HepG2 (cell line): ENCODE results near the gene KRTAP5-4. TPM values are rescaled to one million over a fixed set of nuclear protein-coding genes. Genes with fewer than 3 reads are reported as not detected.
A peak's percentile ranks its signal among the peaks of the same experiment; 100 is the strongest.

Experiments used
- CHD4 ChIP-seq: fragments of 200-600 bp; sonication (generic); IDR thresholded peaks from 2 replicates; pipeline ENCODE4 v1.7.0; 2017; ENCODE audit warnings: mild to moderate bottlenecking, low read length, borderline replicate concordance
- EED ChIP-seq: sonication (generic); formaldehyde crosslinking; IDR thresholded peaks from 2 replicates; pipeline ENCODE4 v1.5.0; 2020; ENCODE audit warnings: mild to moderate bottlenecking, missing genetic modification reagents
- ETV5 ChIP-seq: IDR thresholded peaks from 2 replicates; pipeline ENCODE4 v1.6.1; 2018; ENCODE audit warnings: missing biosample characterization, missing genetic modification reagents, inconsistent platforms, borderline replicate concordance
- ETV6 ChIP-seq: sonication (generic); formaldehyde crosslinking; conservative IDR thresholded peaks from 2 replicates; pipeline ENCODE4 v1.4.0; 2020; ENCODE audit warnings: missing genetic modification reagents
- FOXA1 ChIP-seq, 2 experiments: fragments of 450-650 bp in 1 of 2; sonication (generic) in 1 of 2; formaldehyde crosslinking in 1 of 2; IDR thresholded peaks; 2 replicates each; pipeline versions ENCODE4 v1.4.0 to v1.6.1; 2016 to 2020; ENCODE audit warnings: missing genetic modification reagents in 1 of 2
- IKZF4 ChIP-seq: sonication (generic); formaldehyde crosslinking; IDR thresholded peaks from 2 replicates; pipeline ENCODE4 v1.5.1; 2020; ENCODE audit warnings: borderline replicate concordance, mild to moderate bottlenecking, low read depth, missing genetic modification reagents; ENCODE audit errors: not compliant biosample characterization
- MAFF ChIP-seq: IDR thresholded peaks from 2 replicates; pipeline ENCODE4 v1.6.1; 2011; ENCODE audit warnings: low read depth, low read length, improper control_type of control experiment
- MED13 ChIP-seq: sonication (generic); formaldehyde crosslinking; IDR thresholded peaks from 2 replicates; pipeline ENCODE4 v1.5.0; 2020; ENCODE audit warnings: missing genetic modification reagents
- NONO ChIP-seq, 2 experiments: fragments of 450-650 bp in 1 of 2; sonication (generic) in 1 of 2; formaldehyde crosslinking in 1 of 2; IDR thresholded peaks in 1 of 2; conservative IDR thresholded peaks in 1 of 2; 2 replicates each; pipeline versions ENCODE4 v1.6.1 to v1.8.0; 2017 to 2022; ENCODE audit warnings: mild to moderate bottlenecking in 1 of 2, missing genetic modification reagents in 1 of 2, moderate library complexity in 1 of 2
- POLR2G ChIP-seq: fragments of 200-400 bp; formaldehyde crosslinking; IDR thresholded peaks from 2 replicates; pipeline ENCODE4 v1.6.1; 2018; ENCODE audit warnings: mild to moderate bottlenecking, low read depth, low read length, moderate library complexity
- SMAD3 ChIP-seq: sonication (generic); formaldehyde crosslinking; IDR thresholded peaks from 2 replicates; pipeline ENCODE4 v1.4.0; 2020; ENCODE audit warnings: missing genetic modification reagents
- TAF1 ChIP-seq: sonication (generic); formaldehyde crosslinking; IDR thresholded peaks from 2 replicates; pipeline ENCODE4 v1.4.0; 2020; ENCODE audit warnings: missing genetic modification reagents
- TAF15 ChIP-seq: fragments of 200-400 bp; formaldehyde crosslinking; IDR thresholded peaks from one replicate; pipeline ENCODE4 v1.6.1; 2018; ENCODE audit warnings: mild to moderate bottlenecking, low read depth, low read length; ENCODE audit not compliant: poor library complexity, severe bottlenecking
- TARDBP ChIP-seq: sonication (generic); formaldehyde crosslinking; IDR thresholded peaks from 2 replicates; pipeline ENCODE4 v1.8.0; 2022; ENCODE audit warnings: mild to moderate bottlenecking, missing genetic modification reagents
- ZFX ChIP-seq: sonication (generic); formaldehyde crosslinking; IDR thresholded peaks from 2 replicates; pipeline ENCODE4 v1.4.0; 2020; ENCODE audit warnings: mild to moderate bottlenecking, low read depth, missing genetic modification reagents, moderate library complexity
- ZNF121 ChIP-seq: sonication (generic); formaldehyde crosslinking; IDR thresholded peaks from 2 replicates; pipeline ENCODE4 v1.5.0; 2020; ENCODE audit warnings: mild to moderate bottlenecking, missing genetic modification reagents
- ZNF614 ChIP-seq: IDR thresholded peaks from 2 replicates; pipeline ENCODE4 v1.6.1; 2018; ENCODE audit warnings: missing biosample characterization, missing genetic modification reagents, inconsistent platforms, borderline replicate concordance
- polyA plus RNA-seq, 8 experiments: library from polyadenylated mRNA; depleted of rRNA in 3 of 8; stranded (reverse) in 7 of 8; unstranded in 1 of 8; fragments of >200 nt; fragmentation: Illumina TruSeq in 4 of 8; extraction: Trizol in 4 of 8; gene quantifications; 2 replicates each; pipeline versions ENCODE4 v1.2.1 to v1.2.3, GENCODE V29; 2011 to 2016; ENCODE audit warnings: low read depth in 4 of 8, missing spikeins in 1 of 8, mixed read lengths in 1 of 8; ENCODE audit not compliant: insufficient read depth in 1 of 8
- total RNA-seq, 5 experiments: library from RNA; depleted of rRNA; stranded (reverse); fragments of >200 nt; fragmentation: Illumina TruSeq; extraction: Trizol; gene quantifications; 2 replicates each; pipeline ENCODE4 v1.2.3, GENCODE V29; 2016; ENCODE audit warnings: low read depth in 1 of 5
- TF ChIP-seq, protein P1 (sequence below): sonication (generic); formaldehyde crosslinking; IDR thresholded peaks from 2 replicates; pipeline ENCODE4 v1.4.0; 2020; ENCODE audit warnings: missing genetic modification reagents
- TF ChIP-seq, protein P2 (sequence below): sonication (generic); formaldehyde crosslinking; IDR thresholded peaks from 2 replicates; pipeline ENCODE4 v1.8.0; 2022; ENCODE audit warnings: mild to moderate bottlenecking, missing genetic modification reagents, moderate library complexity
- TF ChIP-seq, protein P3 (sequence below): sonication (generic); formaldehyde crosslinking; IDR thresholded peaks from 2 replicates; pipeline ENCODE4 v1.8.0; 2022; ENCODE audit warnings: missing genetic modification reagents, mild to moderate bottlenecking, moderate library complexity, borderline replicate concordance
- TF ChIP-seq, protein P4 (sequence below): sonication (generic); formaldehyde crosslinking; IDR thresholded peaks from 2 replicates; pipeline ENCODE4; 2020; ENCODE audit warnings: missing genetic modification reagents, mild to moderate bottlenecking, borderline replicate concordance
- TF ChIP-seq, protein P5 (sequence below): IDR thresholded peaks from 2 replicates; pipeline ENCODE4 v1.6.1; 2016

The KRTAP5-4 gene
- total and polyA plus RNA-seq, 2 of the 13 experiments (the other 11 are each of a cell fraction or from before 2014, with no cell fraction given): not detected

DNA sequence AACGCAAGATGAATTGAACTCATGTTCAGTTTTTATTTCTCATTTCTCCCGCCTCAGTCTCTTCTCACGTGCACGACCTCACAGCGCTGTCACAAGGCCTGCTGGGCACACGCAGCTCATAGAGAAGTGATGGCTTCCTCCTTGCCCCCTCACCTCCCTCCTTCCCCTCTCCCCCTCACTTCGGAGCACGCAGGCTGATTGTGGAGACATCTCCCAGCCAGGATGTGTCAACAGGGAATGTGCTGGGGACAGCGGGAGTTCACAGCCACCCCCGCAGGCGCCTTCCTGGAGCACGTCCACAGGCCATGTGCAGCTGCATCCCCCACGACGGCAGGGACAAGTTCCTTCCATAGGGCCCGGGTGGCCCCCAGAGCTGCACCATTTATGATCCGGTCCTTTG, 46.0 kb upstream of the KRTAP5-4 start (continued):
- TF ChIP-seq, protein P1, sequence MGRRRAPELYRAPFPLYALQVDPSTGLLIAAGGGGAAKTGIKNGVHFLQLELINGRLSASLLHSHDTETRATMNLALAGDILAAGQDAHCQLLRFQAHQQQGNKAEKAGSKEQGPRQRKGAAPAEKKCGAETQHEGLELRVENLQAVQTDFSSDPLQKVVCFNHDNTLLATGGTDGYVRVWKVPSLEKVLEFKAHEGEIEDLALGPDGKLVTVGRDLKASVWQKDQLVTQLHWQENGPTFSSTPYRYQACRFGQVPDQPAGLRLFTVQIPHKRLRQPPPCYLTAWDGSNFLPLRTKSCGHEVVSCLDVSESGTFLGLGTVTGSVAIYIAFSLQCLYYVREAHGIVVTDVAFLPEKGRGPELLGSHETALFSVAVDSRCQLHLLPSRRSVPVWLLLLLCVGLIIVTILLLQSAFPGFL (CRISPR knock-in tag): no peak
- TF ChIP-seq POLR2G (no peak), NONO (IDR thresholded peaks at IDR 0.05) (no peak), NONO (CRISPR knock-in tag; conservative IDR thresholded peaks at IDR 0.05) (no peak), MAFF (no peak), IKZF4 (no peak), TAF15 (no peak), TARDBP (CRISPR knock-in tag) (no peak), ZNF614 (no peak), ETV6 (CRISPR knock-in tag) (no peak), ZFX (0 out of 2 replicates have a peak, but pooled peaks have one; percentile 43), FOXA1 (IDR thresholded peaks at IDR 0.05) (no peak), FOXA1 (CRISPR knock-in tag; IDR thresholded peaks at IDR 0.05) (peak; percentile 42; the same call in 1 of the 2 replicates), EED (CRISPR knock-in tag) (no peak), MED13 (no peak), TAF1 (CRISPR knock-in tag) (no peak), ETV5 (CRISPR knock-in tag) (0 out of 2 replicates have a peak, but pooled peaks have one; percentile 17), CHD4 (no peak), ZNF121 (CRISPR knock-in tag) (no peak), SMAD3 (no peak)
- TF ChIP-seq, protein P2, sequence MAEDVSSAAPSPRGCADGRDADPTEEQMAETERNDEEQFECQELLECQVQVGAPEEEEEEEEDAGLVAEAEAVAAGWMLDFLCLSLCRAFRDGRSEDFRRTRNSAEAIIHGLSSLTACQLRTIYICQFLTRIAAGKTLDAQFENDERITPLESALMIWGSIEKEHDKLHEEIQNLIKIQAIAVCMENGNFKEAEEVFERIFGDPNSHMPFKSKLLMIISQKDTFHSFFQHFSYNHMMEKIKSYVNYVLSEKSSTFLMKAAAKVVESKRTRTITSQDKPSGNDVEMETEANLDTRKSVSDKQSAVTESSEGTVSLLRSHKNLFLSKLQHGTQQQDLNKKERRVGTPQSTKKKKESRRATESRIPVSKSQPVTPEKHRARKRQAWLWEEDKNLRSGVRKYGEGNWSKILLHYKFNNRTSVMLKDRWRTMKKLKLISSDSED (CRISPR knock-in tag): no peak
- TF ChIP-seq, protein P3, sequence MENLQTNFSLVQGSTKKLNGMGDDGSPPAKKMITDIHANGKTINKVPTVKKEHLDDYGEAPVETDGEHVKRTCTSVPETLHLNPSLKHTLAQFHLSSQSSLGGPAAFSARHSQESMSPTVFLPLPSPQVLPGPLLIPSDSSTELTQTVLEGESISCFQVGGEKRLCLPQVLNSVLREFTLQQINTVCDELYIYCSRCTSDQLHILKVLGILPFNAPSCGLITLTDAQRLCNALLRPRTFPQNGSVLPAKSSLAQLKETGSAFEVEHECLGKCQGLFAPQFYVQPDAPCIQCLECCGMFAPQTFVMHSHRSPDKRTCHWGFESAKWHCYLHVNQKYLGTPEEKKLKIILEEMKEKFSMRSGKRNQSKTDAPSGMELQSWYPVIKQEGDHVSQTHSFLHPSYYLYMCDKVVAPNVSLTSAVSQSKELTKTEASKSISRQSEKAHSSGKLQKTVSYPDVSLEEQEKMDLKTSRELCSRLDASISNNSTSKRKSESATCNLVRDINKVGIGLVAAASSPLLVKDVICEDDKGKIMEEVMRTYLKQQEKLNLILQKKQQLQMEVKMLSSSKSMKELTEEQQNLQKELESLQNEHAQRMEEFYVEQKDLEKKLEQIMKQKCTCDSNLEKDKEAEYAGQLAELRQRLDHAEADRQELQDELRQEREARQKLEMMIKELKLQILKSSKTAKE: no peak
- TF ChIP-seq, protein P4, sequence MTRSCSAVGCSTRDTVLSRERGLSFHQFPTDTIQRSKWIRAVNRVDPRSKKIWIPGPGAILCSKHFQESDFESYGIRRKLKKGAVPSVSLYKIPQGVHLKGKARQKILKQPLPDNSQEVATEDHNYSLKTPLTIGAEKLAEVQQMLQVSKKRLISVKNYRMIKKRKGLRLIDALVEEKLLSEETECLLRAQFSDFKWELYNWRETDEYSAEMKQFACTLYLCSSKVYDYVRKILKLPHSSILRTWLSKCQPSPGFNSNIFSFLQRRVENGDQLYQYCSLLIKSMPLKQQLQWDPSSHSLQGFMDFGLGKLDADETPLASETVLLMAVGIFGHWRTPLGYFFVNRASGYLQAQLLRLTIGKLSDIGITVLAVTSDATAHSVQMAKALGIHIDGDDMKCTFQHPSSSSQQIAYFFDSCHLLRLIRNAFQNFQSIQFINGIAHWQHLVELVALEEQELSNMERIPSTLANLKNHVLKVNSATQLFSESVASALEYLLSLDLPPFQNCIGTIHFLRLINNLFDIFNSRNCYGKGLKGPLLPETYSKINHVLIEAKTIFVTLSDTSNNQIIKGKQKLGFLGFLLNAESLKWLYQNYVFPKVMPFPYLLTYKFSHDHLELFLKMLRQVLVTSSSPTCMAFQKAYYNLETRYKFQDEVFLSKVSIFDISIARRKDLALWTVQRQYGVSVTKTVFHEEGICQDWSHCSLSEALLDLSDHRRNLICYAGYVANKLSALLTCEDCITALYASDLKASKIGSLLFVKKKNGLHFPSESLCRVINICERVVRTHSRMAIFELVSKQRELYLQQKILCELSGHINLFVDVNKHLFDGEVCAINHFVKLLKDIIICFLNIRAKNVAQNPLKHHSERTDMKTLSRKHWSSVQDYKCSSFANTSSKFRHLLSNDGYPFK (CRISPR knock-in tag): no peak
- TF ChIP-seq, protein P5, sequence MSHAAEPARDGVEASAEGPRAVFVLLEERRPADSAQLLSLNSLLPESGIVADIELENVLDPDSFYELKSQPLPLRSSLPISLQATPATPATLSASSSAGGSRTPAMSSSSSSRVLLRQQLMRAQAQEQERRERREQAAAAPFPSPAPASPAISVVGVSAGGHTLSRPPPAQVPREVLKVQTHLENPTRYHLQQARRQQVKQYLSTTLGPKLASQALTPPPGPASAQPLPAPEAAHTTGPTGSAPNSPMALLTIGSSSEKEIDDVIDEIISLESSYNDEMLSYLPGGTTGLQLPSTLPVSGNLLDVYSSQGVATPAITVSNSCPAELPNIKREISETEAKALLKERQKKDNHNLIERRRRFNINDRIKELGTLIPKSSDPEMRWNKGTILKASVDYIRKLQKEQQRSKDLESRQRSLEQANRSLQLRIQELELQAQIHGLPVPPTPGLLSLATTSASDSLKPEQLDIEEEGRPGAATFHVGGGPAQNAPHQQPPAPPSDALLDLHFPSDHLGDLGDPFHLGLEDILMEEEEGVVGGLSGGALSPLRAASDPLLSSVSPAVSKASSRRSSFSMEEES: no peak
